Limb (tissue), 2 donors: ENCODE data around the gene ERFL.
A peak's percentile ranks its signal among the peaks of the same experiment; 100 is the strongest.
"Not testable (repeated sequence)": the region's sequence is repeated elsewhere in the genome, so short reads cannot be mapped to it uniquely, and the experiment has no call there.

Experiments used
- DNase-seq, 2 donors: peaks; one replicate each; pipeline ENCODE4 v3.0.0-alpha.2; 2016; ENCODE audit errors: extremely low spot score in 2 of 2

Gene ERFL

GRCh38 chr19:41941410-41942202 is 13.4 kb upstream of the ERFL start:
- no peak for DNase-seq

- no peak for DNase-seq
Observed at GRCh38 chr19:41940731-41941409, 12.6 kb upstream of the ERFL start.

GRCh38 chr19:41939861-41940730 is 11.8 kb upstream of the ERFL start:
- DNase-seq = peak; percentile 18 to 80

- DNase-seq = not testable (repeated sequence)
Observed at GRCh38 chr19:41939209-41939608, 11.0 kb upstream of the ERFL start.

GRCh38 chr19:41937525-41938468 is 9.5 kb upstream of the ERFL start:
- no peak for DNase-seq

- no peak for DNase-seq
Observed at GRCh38 chr19:41936961-41937360, 8.7 kb upstream of the ERFL start.

- peak in 1 of 2 donors; percentile 23 for DNase-seq
Observed at GRCh38 chr19:41936416-41936850, 8.2 kb upstream of the ERFL start.

- DNase-seq = peak in 1 of 2 donors; percentile 25
Observed at GRCh38 chr19:41935760-41936415, 7.6 kb upstream of the ERFL start.

GRCh38 chr19:41934849-41935374 is 6.7 kb upstream of the ERFL start:
- DNase-seq = peak in 1 of 2 donors; percentile 81

- DNase-seq = no peak
Observed at GRCh38 chr19:41933693-41934426, 5.6 kb upstream of the ERFL start.

- DNase-seq = no peak
Observed at GRCh38 chr19:41932720-41933332, 4.6 kb upstream of the ERFL start.

GRCh38 chr19:41932259-41932719 is 4.0 kb upstream of the ERFL start:
- DNase-seq = no peak

- no peak for DNase-seq
Observed at GRCh38 chr19:41930926-41931592, 2.8 kb upstream of the ERFL start.

GRCh38 chr19:41930322-41930722 is 2.1 kb upstream of the ERFL start:
- DNase-seq = no peak

GRCh38 chr19:41929536-41930071 is 1.4 kb upstream of the ERFL start:
- DNase-seq = no peak

GRCh38 chr19:41928754-41929535 is 696 bp upstream of the ERFL start:
- no peak for DNase-seq
